ENCODE measurements around the gene MTHFSD. TPM values are rescaled to one million over a fixed set of nuclear protein-coding genes. Genes with fewer than 3 reads are reported as not detected.

MTHFSD gene
- total and polyA plus RNA-seq, 11 donors = 3.9 to 17.0 (median 11.4) TPM

DNA sequence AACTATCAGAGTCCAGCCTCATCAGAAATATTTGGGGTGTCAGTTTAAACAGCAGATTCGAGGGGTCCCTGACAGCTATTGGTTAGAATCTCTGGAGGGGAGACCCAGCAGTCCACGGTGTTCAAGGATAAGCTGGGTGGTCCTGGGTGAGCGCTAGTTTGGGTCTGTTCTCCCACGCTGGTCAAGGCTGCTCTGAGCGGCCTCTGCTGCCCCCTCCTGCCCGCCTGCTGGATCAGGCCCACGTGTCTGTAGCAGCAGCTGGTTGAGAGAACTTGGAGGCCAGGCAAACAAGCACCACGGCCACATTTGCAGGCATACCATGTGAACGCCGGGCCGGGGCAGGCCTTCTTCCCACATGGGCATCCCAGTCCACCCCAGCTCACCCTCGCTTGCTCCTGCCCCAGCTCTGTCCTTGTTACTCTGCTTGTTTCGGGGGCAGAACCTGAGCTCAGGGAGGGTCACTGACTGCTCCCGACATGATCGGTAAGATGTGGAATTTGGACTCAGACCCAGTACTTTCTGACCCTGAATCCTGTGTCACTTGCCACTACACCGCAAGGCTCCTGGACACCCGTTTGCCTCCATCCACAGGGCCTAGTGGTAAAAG lies 37.3 kb downstream of the MTHFSD start:
- ATAC-seq = peak; percentile 49 to 84 (median 72)
- Histone ChIP-seq H3K4me3 (no peak overlapping the region), H3K27me3 (peaks cover 35 to 98% (median 90%) of the 10 kb centered on the region in 9 donors), H3K4me1 (peaks cover 0 to 27% (median 10%) of the 10 kb centered on the region in 12 donors), H3K9me3 (no peaks in the 10 kb centered on the region), H3K27ac (peak overlapping the region in 1 of 12 donors; percentile 96), H3K36me3 (no peaks in the 10 kb centered on the region)
- DNase-seq = peak; percentile 46 to 78 (median 63)
- TF ChIP-seq, protein P1, sequence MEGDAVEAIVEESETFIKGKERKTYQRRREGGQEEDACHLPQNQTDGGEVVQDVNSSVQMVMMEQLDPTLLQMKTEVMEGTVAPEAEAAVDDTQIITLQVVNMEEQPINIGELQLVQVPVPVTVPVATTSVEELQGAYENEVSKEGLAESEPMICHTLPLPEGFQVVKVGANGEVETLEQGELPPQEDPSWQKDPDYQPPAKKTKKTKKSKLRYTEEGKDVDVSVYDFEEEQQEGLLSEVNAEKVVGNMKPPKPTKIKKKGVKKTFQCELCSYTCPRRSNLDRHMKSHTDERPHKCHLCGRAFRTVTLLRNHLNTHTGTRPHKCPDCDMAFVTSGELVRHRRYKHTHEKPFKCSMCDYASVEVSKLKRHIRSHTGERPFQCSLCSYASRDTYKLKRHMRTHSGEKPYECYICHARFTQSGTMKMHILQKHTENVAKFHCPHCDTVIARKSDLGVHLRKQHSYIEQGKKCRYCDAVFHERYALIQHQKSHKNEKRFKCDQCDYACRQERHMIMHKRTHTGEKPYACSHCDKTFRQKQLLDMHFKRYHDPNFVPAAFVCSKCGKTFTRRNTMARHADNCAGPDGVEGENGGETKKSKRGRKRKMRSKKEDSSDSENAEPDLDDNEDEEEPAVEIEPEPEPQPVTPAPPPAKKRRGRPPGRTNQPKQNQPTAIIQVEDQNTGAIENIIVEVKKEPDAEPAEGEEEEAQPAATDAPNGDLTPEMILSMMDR (IDR thresholded peaks at IDR 0.05) = peak; percentile 60 to 82 (median 73)
- TF ChIP-seq POLR2A (IDR thresholded peaks at IDR 0.05) = no peak
- 24 to 28% (median 26%) methylated on average over 14 to 17 of the region's 17 CpGs for WGBS, 4 donors
- intact Hi-C loops (cut with DNase I) = loop anchor here (1.0 to 10.0 kb wide), 11 partner anchors 173 to 703 kb away; no protein-coding TSS in a partner anchor

DNA sequence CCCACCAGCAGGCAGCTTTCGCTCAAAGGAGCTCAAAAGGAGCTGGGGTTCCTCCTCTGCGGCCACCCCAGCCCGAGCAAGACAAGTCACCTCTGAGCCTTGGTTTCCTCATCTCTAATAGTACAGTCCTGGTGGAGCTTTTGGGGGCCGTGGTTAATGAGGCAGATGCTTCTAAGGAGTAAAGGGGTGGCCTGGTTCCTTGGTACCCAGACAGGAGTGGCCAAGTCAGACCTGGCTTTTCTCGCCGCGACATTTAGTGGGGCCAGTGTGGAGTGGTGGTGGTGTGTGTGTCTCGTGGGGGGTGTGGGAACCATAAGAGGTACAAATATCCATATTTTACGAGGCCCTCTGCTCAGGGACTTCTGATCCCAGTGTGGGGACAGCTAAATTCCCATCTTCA lies 38.0 kb downstream of the MTHFSD start:
- Histone ChIP-seq H3K27ac (peak overlapping the region in 1 of 12 donors; percentile 96), H3K36me3 (no peaks in the 10 kb centered on the region), H3K4me1 (peaks cover 0 to 27% (median 10%) of the 10 kb centered on the region in 12 donors), H3K9me3 (no peaks in the 10 kb centered on the region), H3K27me3 (peaks cover 42 to 100% (median 93%) of the 10 kb centered on the region in 9 donors), H3K4me3 (no peak overlapping the region)
- intact Hi-C loops (cut with DNase I) = loop anchor here (1.0 to 10.0 kb wide), 11 partner anchors 172 to 702 kb away; no protein-coding TSS in a partner anchor
- ATAC-seq = no peak
- WGBS, 4 donors = 45 to 62% (median 52%) methylated on average over 8 to 9 of the region's 9 CpGs
- peak in 1 of 5 donors; percentile 3 for DNase-seq
- no peak for TF ChIP-seq POLR2A (IDR thresholded peaks at IDR 0.05)
- TF ChIP-seq, protein P1 (IDR thresholded peaks at IDR 0.05) = no peak

DNA sequence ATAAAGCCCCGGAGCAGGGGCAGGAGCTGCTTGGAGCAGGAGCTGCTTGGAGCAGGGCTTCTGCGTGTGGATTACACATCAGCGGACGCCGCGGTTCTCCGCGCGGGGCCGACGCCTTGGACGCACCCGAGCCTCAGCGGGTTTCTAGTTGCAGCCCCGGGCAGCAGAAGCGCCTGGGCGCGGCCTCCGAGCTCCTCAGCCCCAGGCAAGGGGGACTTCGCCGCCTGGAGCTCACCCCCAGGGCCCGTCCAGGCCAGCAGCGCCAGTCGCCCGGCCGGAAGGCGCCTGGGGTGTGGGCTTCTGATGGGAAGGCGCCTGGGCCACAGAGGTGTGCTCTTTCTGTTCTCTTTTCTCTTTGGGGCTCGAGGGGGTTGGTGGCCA lies 38.4 kb downstream of the MTHFSD start:
- Histone ChIP-seq H3K27me3 (peaks cover 46 to 100% (median 93%) of the 10 kb centered on the region in 9 donors), H3K4me1 (peaks cover 0 to 30% (median 10%) of the 10 kb centered on the region in 12 donors)

More for the DNA sequence above, 38.4 kb downstream of the MTHFSD start:
- Histone ChIP-seq H3K9me3 (no peaks in the 10 kb centered on the region), H3K4me3 (no peak overlapping the region), H3K27ac (peak overlapping the region in 1 of 12 donors; percentile 96), H3K36me3 (no peaks in the 10 kb centered on the region)
- intact Hi-C loops (cut with DNase I) = loop anchor here (1.0 to 10.0 kb wide), 11 partner anchors 172 to 702 kb away; no protein-coding TSS in a partner anchor
- ATAC-seq (no peak), DNase-seq (peak in 1 of 5 donors; percentile 58)
- TF ChIP-seq POLR2A (IDR thresholded peaks at IDR 0.05) = no peak
- TF ChIP-seq, protein P1 (IDR thresholded peaks at IDR 0.05) = no peak
- 10 to 20% (median 15%) methylated on average over 17 to 29 of the region's 29 CpGs for WGBS, 4 donors
